GM19467 (cell line): ENCODE data around the gene EIF2B1.

ENCODE experiments used
- ATAC-seq: cut with Tn5 transposase; IDR thresholded peaks from one replicate; pipeline ENCODE4 v1.9.1; 2021; ENCODE audit warnings: mild to moderate bottlenecking, moderate library complexity; ENCODE audit not compliant: unreplicated experiment

EIF2B1 gene

DNA sequence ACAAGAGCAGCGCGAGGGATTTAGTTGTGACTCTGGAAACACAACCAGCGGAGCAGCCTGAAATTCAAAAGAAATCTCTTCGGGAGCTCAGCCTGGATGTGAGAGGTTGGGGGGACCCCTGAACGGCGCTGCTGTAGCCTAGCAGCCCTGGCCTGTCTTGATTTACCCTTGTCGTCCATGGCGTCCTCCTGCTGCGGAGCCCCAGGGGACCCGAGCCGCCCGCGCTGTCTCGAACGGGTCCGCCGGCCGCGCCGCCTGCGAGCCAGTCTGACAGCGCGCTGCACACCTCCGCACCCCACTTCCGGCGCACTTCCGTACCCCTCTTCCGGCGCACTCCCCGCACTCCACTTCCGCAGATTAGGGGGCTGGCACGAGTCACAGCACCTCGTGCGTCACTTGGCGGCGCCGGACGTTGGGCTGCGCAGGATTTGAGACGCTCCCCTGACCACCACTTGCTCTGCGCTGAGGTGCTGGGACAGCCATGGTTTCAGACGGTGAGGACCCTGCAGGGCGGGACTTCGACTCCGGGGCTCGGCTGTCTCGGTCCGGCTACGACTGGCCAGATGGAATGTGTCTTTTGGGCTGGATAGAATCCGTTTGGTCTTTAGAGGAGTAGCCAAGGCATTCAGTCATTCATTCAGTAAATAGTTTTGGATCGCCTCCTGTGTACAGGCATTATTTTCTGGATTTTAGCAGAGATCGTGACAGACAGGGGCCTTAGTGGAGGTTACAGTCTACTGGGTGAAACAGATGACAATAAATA, at the start of gene EIF2B1, which contains the start of gene GTF2H3:
Gene EIF2B1 (minus strand): TSS at position 308 of the 763 bp plus-strand sequence. CDS start 129 bp downstream, at position 179.
Gene GTF2H3 (plus strand): TSS at position 451 of the 763 bp plus-strand sequence. CDS start 31 bp downstream, at position 482.
- peak; percentile 92 for ATAC-seq

DNA sequence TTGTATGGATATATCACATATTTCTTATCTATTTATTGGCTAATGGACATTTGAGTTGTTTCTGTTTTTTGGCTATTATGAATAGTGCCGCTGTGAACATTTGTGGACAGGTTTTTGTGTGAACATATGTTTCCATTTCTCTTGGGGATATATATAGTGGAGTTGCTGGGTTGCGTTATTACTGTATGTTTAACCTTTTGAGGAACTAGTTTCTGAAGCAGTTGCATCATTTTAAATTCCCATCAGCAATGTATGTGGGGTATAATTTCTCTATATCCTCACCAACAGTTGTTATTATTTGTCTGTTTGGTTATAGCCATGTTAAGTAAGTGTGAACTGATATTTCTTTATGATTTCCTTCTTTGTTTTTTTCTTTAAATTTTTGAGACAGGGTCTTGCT, 48.1 kb upstream of the EIF2B1 start:
- ATAC-seq, result no peak

DNA sequence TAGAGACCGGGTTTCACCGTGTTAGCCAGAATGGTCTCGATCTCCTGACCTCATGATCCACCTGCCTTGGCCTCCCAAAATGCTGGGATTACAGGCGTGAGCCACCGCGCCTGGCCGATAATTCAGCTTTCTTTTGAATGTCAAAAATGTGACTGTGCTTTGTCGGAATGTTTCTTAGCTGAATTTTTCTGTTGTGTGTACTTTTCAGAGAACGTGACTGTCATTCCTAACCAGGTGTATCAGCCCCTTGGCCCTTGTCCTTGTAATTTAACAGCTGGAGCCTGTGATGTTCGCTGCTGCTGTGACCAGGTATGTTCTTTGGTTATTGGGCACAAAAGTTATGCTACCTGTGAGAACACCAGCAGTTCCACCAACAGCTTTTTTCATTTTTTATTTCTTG, 45.5 kb upstream of the EIF2B1 start:
- ATAC-seq, result no peak

DNA sequence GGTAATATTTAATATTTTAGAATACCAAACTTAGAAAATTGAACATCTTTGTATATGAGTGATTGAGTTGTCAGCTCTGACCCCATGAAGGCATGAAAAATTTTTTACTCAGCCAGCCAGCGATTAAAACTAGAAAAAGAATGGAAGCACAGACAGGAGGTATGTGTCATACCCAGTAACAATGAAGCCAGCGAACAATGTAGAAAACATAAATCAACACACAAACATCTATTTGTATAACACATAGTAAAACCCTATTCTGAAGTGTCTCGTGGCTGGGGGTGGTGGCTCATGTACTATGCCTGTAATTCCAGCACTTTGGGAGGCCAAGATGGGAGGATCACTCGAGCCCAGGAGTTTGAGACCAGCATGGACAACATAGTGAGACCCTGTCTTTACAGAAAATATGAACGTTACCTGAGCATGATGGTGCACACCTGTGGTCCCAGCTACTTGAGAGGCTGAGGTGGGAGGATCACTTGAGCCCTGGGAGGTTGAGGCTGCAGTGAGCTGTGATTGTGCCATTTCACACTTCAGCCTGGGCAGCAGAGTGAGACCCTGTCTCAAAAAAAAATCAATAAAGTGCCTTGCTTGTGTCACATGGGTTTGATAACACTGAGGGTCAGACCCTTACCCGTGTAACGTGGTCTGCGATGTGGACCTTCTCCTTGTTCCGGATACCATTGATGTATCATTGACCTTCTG, 43.3 kb upstream of the EIF2B1 start:
- ATAC-seq, result no peak

DNA sequence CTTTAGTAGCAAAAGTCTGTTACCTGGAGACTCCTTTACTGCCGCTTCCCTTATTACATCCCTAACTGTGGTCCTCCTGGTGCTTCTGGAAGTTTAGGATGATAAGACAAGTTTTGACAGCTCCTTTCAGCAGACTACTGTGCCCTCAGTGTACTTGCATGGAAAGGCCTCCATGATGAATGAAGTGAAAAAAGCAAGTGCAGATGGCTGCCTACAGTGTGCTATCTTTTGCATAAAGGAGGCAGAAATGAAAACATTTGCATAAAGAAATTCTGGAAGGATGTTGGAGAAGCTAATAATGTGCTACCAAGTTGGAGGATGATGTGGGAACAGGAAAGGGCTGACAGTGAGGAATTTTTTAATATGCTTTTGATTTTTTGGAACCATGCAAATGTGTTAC, 42.0 kb upstream of the EIF2B1 start:
- ATAC-seq, result no peak

DNA sequence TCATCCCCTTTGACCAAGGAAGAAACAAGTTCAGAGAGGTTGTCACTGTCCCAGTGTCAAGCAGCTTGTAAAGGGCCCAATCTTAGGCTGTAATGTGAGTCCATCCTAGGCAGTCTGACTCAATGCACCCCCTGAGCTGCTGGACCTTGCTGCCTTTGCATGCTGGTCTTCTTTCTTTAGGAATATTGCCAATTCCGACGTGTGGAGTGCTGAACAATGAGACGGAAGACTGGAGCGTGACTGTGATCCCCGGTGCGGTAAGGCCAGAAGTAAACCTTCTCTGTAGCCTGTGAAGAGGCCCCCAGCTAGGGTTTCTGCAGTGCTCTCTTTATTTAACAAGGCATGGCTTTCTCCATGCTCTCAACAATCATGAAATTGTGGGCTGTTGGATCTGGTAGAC, 38.4 kb upstream of the EIF2B1 start:
- ATAC-seq, result no peak

DNA sequence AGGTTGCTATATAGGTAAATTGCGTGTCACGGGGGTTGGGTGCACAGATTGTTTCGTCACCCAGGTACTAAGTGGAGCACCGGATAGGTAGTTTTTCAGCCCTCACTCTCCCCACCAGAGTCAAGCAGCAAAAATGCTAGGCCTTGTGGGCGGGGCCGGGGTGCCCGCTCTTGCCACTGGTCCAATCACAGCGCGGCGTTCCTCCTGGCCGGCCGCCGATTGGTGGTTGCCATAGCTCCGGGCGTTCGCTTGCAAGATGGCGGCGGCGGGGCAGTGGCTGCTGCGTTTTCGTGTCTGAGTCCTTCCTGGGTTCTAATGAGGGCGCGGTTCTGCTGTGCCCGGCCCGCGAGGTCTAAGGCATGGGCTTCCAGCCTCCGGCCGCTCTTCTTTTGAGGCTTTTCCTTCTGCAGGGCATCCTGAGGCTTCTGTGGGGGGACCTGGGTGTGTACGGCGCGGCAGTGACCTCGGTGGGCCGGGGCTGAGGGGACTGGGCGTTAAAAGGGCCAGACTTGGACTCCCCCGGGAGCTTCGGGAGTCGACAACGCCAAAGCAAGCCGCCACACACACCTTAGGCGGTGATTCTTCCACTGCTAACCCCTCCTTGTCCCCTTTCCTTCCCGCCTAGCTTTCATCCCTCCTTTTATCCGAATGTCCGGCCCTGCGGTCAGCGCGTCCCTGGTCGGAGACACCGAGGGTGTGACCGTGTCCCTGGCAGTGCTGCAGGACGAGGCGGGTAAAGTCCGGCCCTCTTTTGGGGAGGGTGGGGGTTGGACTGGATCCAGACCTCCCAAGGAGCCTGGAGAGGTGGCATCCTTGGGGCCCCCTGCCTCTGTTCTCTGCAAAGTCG, 37.6 kb upstream of the EIF2B1 start, which contains the start of gene TCTN2:
Gene TCTN2 (plus strand): TSS at position 232 of the 847 bp plus-strand sequence. CDS start 128 bp downstream, at position 360.
- ATAC-seq, result peak; percentile 97

DNA sequence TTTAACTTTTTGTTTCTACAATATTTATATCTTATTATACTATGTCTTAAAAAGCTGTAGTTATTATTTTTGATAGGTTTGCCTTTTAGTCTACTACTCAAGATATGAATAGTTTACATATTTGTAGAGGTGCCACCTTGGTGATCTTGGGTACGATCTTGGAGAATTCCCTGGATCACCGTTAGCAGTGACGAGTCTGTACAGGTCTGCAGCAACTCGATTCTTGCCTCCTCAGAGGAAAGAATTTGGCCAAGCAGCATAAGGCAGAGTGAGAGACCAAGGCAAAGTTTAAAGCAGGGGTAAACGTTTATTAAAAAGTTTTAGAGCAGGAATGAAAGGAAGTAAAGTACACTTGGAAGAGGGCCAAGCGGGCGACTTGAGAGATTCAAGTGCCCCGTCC, 34.3 kb upstream of the EIF2B1 start:
- ATAC-seq, result no peak

DNA sequence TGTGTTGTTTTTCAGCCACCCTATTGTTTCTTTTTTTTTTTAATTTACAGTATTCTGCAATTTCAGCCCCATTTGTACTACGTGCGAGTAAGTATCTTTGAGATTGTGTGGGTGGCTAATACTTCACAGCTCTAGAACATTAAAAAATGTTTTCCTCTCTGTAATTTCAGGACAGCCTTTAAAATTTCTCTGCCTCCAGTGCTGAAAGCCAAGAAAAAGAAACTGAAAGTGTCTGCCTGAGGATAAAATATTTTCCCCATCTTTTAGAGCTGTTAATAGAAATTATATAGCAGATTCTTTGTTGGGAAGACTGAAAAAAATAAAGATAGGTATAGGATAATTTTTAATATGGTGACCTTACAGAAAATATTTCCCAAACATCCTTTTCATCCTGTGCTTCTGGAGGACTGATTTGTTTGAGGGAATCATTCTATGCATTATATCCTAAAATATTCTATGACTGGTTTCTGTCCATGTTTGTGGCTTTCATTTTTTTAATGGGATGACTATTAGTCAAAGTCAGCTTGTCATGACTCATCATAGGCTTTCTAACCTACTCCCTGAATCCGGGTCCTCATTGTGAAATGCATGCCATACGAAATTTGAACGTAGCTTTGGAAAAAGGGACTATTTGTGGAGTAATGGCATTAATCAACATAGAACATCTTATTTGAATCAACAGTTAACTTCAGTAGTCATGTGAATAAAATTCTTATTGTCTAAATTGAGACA, 26.7 kb upstream of the EIF2B1 start:
- ATAC-seq, result no peak

DNA sequence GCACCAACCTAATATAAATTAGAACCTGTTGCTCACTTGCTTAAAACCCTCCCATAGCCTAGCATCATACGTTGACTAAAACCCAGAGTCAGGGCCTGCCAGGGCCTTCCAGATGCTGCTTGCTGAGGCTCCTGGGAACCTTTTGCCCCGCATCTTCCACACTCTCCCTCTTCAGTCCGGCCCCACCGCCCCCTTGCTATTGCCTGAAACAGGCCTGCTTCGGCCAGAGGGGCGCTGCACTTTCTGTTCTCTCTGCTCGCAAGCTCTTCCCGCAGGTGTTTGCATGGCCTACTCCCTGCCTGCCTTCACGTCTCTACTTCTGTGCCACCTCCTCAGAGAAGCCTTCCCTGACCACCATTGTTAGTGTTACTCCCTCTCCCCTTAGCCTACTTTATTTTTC, 23.7 kb upstream of the EIF2B1 start:
- ATAC-seq, result no peak

DNA sequence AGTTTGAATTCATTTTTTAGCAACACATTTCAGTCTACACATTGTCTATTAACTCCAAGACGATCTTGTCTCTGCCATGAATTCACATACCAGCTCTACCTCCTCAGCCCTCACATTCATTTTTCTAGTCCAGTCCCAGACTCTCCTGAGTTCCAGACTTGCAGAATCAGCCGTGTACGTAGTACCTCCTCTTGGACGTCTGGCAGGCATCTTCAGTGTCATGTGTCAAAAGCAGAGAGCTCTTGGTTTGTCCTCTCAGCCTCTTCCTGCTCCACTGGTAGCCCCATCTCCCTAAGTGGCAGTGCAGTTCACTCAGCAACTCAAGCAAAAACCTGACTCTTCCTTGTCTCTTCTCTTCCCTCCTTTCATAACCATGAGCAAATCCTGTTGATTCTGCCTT, 22.9 kb upstream of the EIF2B1 start:
- ATAC-seq, result no peak

DNA sequence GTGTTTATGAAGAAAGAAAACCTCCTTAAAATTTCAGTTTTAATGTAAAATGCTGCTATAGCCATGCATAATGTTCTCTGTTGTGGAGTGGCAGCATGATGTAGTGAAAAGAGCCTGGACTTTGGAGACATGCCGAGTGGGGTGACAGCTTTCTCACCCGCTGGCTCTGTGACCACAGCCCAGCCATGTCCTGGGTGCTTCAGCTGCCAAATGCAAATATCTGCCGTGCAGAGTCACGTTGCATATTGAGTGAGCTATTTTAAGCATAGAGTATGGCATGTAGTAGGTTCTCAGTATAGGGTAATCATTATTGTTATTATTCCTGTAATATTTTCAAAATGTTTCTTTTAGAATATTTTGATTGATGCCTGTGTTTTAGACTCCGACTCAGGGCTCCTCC, 21.9 kb upstream of the EIF2B1 start:
- ATAC-seq, result peak; percentile 81

DNA sequence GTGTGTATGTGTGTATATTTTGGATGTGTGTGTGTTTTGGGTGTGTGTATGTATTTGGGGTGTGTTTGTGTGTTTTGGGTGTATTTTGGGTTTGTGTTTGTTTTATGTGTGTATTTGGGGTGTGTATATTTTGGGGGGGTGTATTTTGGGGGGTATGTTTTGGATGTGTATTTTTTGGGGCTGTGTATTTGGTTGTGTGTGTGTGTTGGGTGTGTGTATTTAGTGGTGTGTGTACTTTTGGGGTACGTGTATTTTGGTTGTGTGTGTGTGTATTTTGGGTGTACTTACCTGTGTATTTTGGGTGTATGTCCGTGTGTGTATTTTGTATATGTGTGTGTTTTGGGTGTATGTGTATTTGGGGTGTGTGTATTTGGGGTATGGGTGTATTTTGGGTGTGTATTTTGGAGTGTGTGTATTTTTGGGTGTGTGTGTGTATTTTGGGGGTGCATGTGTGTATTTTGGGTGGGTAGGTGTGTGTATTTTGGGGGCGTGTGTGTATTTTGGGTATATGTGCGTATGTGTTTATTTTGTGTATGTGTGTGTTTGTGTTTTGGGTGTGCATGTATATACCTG, 20.7 kb upstream of the EIF2B1 start:
- no peak for ATAC-seq

DNA sequence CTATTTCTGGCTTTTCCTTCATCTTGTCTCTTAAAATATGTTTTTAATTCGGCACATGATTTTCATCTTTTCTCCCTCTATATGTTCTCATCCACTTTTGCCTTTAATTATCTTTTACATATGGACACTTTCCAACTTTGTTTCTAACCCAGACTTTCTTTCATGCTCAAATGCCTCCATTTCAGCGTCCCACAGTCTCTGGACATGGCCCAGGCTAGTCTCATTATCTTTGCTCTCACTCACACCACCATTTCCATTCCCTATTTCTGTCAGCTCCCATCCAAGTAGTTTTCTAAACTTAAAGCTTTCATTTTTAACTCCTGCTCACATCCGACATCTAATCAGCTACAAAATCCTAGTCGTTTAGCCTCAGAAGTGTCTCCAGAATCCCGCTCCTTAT, 14.9 kb upstream of the EIF2B1 start:
- no peak for ATAC-seq

DNA sequence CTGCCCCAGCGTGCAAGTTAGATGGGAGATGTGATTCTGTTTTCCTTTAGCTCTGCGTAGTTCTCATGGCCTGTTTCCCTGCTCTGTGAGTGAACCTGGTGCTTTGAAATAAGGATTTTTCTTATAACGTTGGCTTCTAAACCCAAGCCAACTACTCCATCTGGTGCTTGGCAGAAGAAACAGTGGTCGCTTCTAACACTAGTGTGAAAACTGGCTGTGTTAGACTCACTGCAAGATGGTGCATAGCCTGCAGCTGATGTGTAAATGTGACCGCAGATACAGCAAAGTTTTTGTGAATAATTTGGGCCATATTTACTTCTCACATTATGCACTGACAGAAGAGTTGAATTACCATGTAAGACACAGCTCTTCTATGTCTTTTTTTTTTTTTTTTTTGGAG, 12.4 kb upstream of the EIF2B1 start:
- ATAC-seq, result no peak

DNA sequence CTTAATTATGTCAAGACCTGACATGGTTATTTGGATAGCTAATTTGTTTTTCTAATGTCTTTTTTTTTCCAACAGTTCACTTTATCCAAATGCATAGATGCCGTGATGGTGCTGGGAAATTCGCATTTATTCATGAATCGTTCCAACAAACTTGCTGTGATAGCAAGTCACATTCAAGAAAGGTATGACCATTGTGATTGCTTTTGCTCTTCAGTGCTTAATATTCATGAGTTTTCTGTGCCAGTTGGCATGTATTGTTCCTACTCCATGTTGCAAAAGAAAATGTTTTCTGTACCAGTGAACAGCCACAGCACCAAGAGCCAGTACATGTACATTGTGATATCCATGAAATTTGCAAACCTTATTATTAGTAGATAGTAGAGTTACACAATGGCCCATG, 11.9 kb upstream of the EIF2B1 start:
- ATAC-seq, result no peak

DNA sequence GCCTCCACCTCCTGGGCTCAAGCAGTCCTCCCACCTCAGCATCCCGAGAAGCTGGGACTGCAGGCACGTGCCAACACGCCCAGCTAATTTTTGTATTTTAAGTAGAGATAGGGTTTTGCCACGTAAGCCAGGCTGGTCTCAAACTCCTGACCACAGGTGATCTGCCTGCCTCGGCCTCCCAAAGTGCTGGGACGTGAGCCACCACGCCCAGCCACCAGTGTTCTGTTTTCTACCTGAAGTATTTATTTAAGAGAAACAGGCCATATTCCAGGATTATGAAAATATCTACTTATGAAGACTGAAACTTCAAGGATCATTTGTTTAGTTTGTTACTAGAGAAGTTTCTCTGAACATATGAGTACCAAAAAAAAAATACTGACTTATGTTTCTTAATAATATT, 10.4 kb upstream of the EIF2B1 start:
- no peak for ATAC-seq

DNA sequence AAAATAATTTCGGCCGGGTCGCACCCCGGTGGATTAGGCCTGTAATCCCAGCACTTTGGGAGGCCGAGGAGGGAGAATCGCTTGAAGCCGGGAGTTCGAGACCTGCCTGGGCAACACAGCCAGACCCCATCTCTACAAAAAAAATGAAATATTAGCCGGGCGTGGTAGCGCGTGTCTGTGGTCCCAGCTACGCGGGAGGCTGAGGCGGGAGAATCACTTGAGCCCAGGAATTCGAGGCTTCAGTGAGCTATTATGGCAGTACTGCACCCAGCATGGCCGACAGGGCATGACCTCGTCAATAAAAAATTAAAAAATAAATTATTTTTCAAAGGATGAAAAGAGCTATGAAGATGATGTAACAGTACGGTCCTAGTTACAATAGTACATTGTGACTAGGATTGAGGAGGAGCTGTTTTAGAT, 666 bp upstream of the EIF2B1 start:
- no peak for ATAC-seq

DNA sequence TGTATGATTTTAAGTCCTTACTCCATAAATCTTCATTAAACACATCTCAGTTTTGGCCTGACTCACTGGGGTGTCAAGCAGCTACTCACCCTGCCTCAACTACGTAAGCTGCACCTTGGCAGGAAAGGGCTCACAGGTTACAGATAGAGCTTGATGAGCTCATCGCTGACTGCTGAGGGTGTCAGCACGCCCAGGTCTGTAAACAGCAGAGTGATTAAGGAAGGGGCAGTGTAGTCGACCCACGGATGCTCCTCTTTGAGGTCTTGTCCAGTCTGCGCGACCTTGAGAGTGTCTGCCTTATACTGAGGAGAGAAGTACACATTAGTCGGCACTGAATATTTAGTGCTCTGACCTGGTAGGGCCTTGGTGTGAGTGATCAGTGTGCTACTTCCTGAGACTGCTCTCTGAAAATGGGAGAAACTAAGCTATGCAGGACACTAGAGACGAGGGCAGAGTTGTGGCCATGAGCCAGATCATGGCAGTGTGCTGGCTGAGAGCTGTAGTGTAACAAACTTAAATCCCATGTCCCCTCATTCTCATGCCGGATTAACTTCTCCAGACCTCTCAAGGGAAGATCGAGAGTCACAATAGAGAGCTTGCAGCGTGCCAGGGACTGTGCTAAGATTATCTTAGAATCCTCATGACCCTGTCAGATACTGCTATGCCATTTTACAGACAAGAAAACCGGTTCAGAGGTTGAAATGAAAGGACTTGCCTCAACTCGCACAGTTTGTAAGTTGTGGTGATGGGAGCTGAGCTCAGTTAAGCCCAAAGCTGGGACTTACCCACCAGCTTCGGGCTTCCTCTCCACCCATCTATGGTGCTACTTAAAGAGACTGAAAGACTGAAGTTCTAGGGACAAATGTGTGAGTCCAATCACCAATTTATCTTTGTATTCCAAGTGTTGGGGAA, 11.6 kb downstream of the EIF2B1 start:
- ATAC-seq, result no peak
